Neural progenitor cell (in vitro differentiated cells): ENCODE measurements around the gene STK4. TPM values are rescaled to one million over a fixed set of nuclear protein-coding genes. Genes with fewer than 3 reads are reported as not detected.

ENCODE experiments used
- DNase-seq: peaks from one replicate; pipeline ENCODE4 v3.0.0-alpha.2; 2016; ENCODE audit warnings: low spot score
- H2AFZ ChIP-seq: fragments of 200-600 bp; sonication (generic); replicated peaks from 2 replicates; pipeline ENCODE4 v1.6.1; 2016; ENCODE audit warnings: antibody characterized with exemption
- H3F3A ChIP-seq: fragments of 200-600 bp; sonication (generic); 2 replicates; pipeline ENCODE4 v1.6.1; 2016; ENCODE audit warnings: antibody characterized with exemption, low read depth
- H3K27ac ChIP-seq: fragments of 200-600 bp; sonication (generic); 2 replicates; pipeline ENCODE4 v1.5.1; 2016; ENCODE audit warnings: mild to moderate bottlenecking
- H3K27me3 ChIP-seq: fragments of 200-600 bp; sonication (generic); 2 replicates; pipeline ENCODE4 v1.6.1; 2016; ENCODE audit warnings: mild to moderate bottlenecking, moderate library complexity
- H3K36me3 ChIP-seq: fragments of 200-600 bp; sonication (generic); 2 replicates; pipeline ENCODE4 v1.5.1; 2016
- H3K4me1 ChIP-seq: fragments of 200-600 bp; sonication (generic); 2 replicates; pipeline ENCODE4 v1.6.1; 2016; ENCODE audit warnings: mixed run types
- H3K4me2 ChIP-seq: fragments of 200-600 bp; sonication (generic); 2 replicates; pipeline ENCODE4 v1.6.1; 2016
- H3K4me3 ChIP-seq: fragments of 200-600 bp; sonication (generic); 2 replicates; pipeline ENCODE4 v1.5.1; 2016
- H3K79me2 ChIP-seq: fragments of 200-600 bp; sonication (generic); 2 replicates; pipeline ENCODE4 v1.6.1; 2016; ENCODE audit warnings: low read depth
- H3K9ac ChIP-seq: fragments of 200-600 bp; sonication (generic); 2 replicates; pipeline ENCODE4 v1.6.1; 2016
- H3K9me3 ChIP-seq: fragments of 200-600 bp; sonication (generic); 2 replicates; pipeline ENCODE4 v1.5.1; 2016; ENCODE audit warnings: low read depth
- H4K20me1 ChIP-seq: fragments of 200-600 bp; sonication (generic); 2 replicates; pipeline ENCODE4 v1.6.1; 2016; ENCODE audit warnings: low read depth
- H3K27ac Mint-ChIP-seq: 3 replicates; pipeline ENCODE4 v1.8.0; 2021; ENCODE audit warnings: mixed read lengths
- H3K27me3 Mint-ChIP-seq: 2 replicates; pipeline ENCODE4 v1.8.0; 2022; ENCODE audit warnings: low read depth, mild to moderate bottlenecking, inconsistent platforms, moderate library complexity, mixed read lengths; ENCODE audit not compliant: insufficient read depth
- H3K36me3 Mint-ChIP-seq: 3 replicates; pipeline ENCODE4 v1.8.0; 2021; ENCODE audit warnings: mixed read lengths
- H3K4me1 Mint-ChIP-seq: 3 replicates; pipeline ENCODE4 v1.8.0; 2021; ENCODE audit warnings: mixed read lengths
- H3K4me3 Mint-ChIP-seq: 3 replicates; pipeline ENCODE4 v1.8.0; 2021; ENCODE audit warnings: mild to moderate bottlenecking, moderate library complexity, mixed read lengths
- H3K9me3 Mint-ChIP-seq: 3 replicates; pipeline ENCODE4 v1.8.0; 2020; ENCODE audit warnings: mixed read lengths
- CTCF ChIP-seq: fragments of 200-600 bp; sonication (generic); IDR thresholded peaks from 2 replicates; pipeline ENCODE4 v1.5.1; 2017; ENCODE audit warnings: antibody characterized with exemption, mild to moderate bottlenecking
- EZH2 ChIP-seq: fragments of 200-600 bp; sonication (generic); IDR thresholded peaks from 2 replicates; pipeline ENCODE4 v1.6.1; 2017; ENCODE audit warnings: antibody characterized with exemption, mild to moderate bottlenecking, moderate library complexity
- EZH2phosphoT487 ChIP-seq: fragments of 200-600 bp; sonication (generic); IDR thresholded peaks from 2 replicates; pipeline ENCODE4 v1.6.1; 2017; ENCODE audit warnings: antibody characterized with exemption
- total RNA-seq: library from RNA; depleted of rRNA; stranded (reverse); fragments of >200 nt; gene quantifications from 2 replicates; pipeline ENCODE4 v1.2.3, GENCODE V29; 2015; ENCODE audit warnings: low replicate concordance

Gene STK4
- total RNA-seq, 1 donor from 2014 or later: 46.1 TPM

- no peak overlapping the region for H3K27ac Mint-ChIP-seq
- peaks cover 6% of the 10 kb centered on the region for H4K20me1 ChIP-seq
- no peaks in the 10 kb centered on the region for H3K4me1 Mint-ChIP-seq
- no peak overlapping the region for H3K4me2 ChIP-seq
- H3K27me3 Mint-ChIP-seq: no peaks in the 10 kb centered on the region
- H3K4me1 ChIP-seq: no peaks in the 10 kb centered on the region
- peaks cover 8% of the 10 kb centered on the region for H3K79me2 ChIP-seq
- no peaks in the 10 kb centered on the region for H3K36me3 ChIP-seq
- no peaks in the 10 kb centered on the region for H3K9me3 Mint-ChIP-seq
- no peak overlapping the region for H3K27ac ChIP-seq
- peaks cover 5% of the 10 kb centered on the region for H3K36me3 Mint-ChIP-seq
- H3K27me3 ChIP-seq: no peaks in the 10 kb centered on the region
- H3K4me3 Mint-ChIP-seq: no peak overlapping the region
- H3F3A ChIP-seq: no peaks in the 10 kb centered on the region
- no peak for DNase-seq
- no peak overlapping the region for H2AFZ ChIP-seq
- TF ChIP-seq EZH2phosphoT487 (no peak), CTCF (no peak), EZH2 (no peak)
- H3K9ac ChIP-seq: no peak overlapping the region
- H3K9me3 ChIP-seq: no peaks in the 10 kb centered on the region
- no peak overlapping the region for H3K4me3 ChIP-seq
Observed at GRCh38 chr20:45032276-45032675, 66.0 kb downstream of the STK4 start.

GRCh38 chr20:45032781-45033180, 66.5 kb downstream of the STK4 start:
- H3K27me3 ChIP-seq: no peaks in the 10 kb centered on the region
- Mint-ChIP-seq H3K36me3 (peaks cover 3% of the 10 kb centered on the region), H3K27ac (no peak overlapping the region), H3K9me3 (no peaks in the 10 kb centered on the region), H3K27me3 (no peaks in the 10 kb centered on the region), H3K4me3 (no peak overlapping the region), H3K4me1 (no peaks in the 10 kb centered on the region)
- no peak for DNase-seq
- H3K9ac ChIP-seq: no peak overlapping the region
- no peak overlapping the region for H3K4me2 ChIP-seq
- H3K36me3 ChIP-seq: no peaks in the 10 kb centered on the region
- peaks cover 8% of the 10 kb centered on the region for H3K79me2 ChIP-seq
- no peaks in the 10 kb centered on the region for H3K9me3 ChIP-seq
- no peak overlapping the region for H3K27ac ChIP-seq
- no peaks in the 10 kb centered on the region for H3F3A ChIP-seq
- no peak for TF ChIP-seq EZH2
- TF ChIP-seq EZH2phosphoT487: no peak
- no peak for TF ChIP-seq CTCF
- H2AFZ ChIP-seq: no peak overlapping the region
- H3K4me3 ChIP-seq: no peak overlapping the region
- peaks cover 6% of the 10 kb centered on the region for H4K20me1 ChIP-seq
- H3K4me1 ChIP-seq: no peaks in the 10 kb centered on the region

- Histone ChIP-seq H3K4me2 (no peak overlapping the region), H2AFZ (no peak overlapping the region), H4K20me1 (no peaks in the 10 kb centered on the region), H3F3A (no peaks in the 10 kb centered on the region), H3K79me2 (peaks cover 8% of the 10 kb centered on the region), H3K4me1 (no peaks in the 10 kb centered on the region), H3K27ac (no peak overlapping the region), H3K9ac (no peak overlapping the region), H3K4me3 (no peak overlapping the region), H3K36me3 (no peaks in the 10 kb centered on the region), H3K27me3 (no peaks in the 10 kb centered on the region), H3K9me3 (no peaks in the 10 kb centered on the region)
- Mint-ChIP-seq H3K27me3 (no peaks in the 10 kb centered on the region), H3K36me3 (no peaks in the 10 kb centered on the region), H3K4me3 (no peak overlapping the region), H3K27ac (no peak overlapping the region), H3K9me3 (no peaks in the 10 kb centered on the region), H3K4me1 (no peaks in the 10 kb centered on the region)
- no peak for DNase-seq
- TF ChIP-seq CTCF (no peak), EZH2 (no peak), EZH2phosphoT487 (no peak)
Observed at GRCh38 chr20:45034436-45034835, 68.1 kb downstream of the STK4 start.
